Breast epithelium (tissue), 3 donors: ENCODE measurements around the gene STARD3.

Experiments
- CTCF ChIP-seq, 3 donors: fragments of 450-650 bp; IDR thresholded peaks; one replicate each; pipeline ENCODE4 v1.5.1; 2016 to 2017; ENCODE audit warnings: antibody characterized with exemption in 3 of 3, mild to moderate bottlenecking in 3 of 3, moderate library complexity in 3 of 3
- POLR2AphosphoS5 ChIP-seq, 3 donors: sonication (generic); formaldehyde crosslinking; IDR thresholded peaks; one replicate each; pipeline ENCODE4 v1.6.1; 2017; ENCODE audit warnings: antibody characterized with exemption in 3 of 3

GRCh38 chr17:39658346-39658745, 21.4 kb downstream of the STARD3 start:
- TF ChIP-seq CTCF (IDR thresholded peaks at IDR 0.05): no peak
- TF ChIP-seq POLR2AphosphoS5 (IDR thresholded peaks at IDR 0.05): no peak
